ENCODE results near the gene TMEM61. TPM values are rescaled to one million over a fixed set of nuclear protein-coding genes. Genes with fewer than 3 reads are reported as not detected.
A peak's percentile ranks its signal among the peaks of the same experiment; 100 is the strongest.

Gene TMEM61
- total RNA-seq, 1 donor from 2014 or later = not detected

DNA sequence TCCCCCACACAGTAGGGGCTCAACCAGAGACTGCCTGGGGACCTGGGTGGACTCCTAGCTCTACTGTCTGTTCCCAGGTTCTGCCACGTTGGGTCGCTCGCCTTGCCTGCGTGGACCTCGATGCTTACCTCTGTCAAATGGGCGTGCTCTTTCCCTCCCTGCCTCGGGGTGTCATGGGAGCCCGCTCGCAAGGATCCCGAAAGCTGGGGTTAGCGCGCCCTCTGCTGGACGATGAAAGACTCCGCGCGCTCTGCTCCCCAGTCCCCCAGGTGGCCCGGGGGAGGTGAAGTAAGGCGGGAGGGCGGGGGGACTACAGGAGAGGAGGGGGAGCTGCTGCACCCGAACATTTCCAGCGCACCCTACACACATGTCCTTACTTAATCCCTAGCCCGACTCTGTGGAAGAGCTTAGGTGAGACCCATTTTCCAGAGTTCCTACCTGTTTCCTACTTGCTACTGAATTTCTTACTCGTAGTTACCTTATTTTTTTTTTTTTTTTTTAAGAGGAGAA lies 16.0 kb downstream of the TMEM61 start:
- Mint-ChIP-seq H3K9me3 (no peaks in the 10 kb centered on the region), H3K4me3 (peak overlapping the region; percentile 25), H3K27ac (no peak overlapping the region), H3K36me3 (ENCODE audit: low read depth) (no peaks in the 10 kb centered on the region), H3K27me3 (peaks cover 46% of the 10 kb centered on the region), H3K4me1 (peaks cover 15% of the 10 kb centered on the region)
- CTCF ChIA-PET = interaction anchor here (0.6 to 3.7 kb wide), 5 partner anchors 43 to 111 kb away, joined by 3 to 30 read pairs (median 3); no protein-coding TSS in a partner anchor
- ATAC-seq (ENCODE audit: low read depth) = peak; percentile 65
- peak; percentile 57 for DNase-seq
- POLR2A ChIA-PET = no interaction called here
- intact Hi-C loops (cut with micrococcal nuclease) = loop anchor here (1.0 kb wide), 3 partner anchors 46 to 110 kb away; no protein-coding TSS in a partner anchor
- TF ChIP-seq, protein P1, sequence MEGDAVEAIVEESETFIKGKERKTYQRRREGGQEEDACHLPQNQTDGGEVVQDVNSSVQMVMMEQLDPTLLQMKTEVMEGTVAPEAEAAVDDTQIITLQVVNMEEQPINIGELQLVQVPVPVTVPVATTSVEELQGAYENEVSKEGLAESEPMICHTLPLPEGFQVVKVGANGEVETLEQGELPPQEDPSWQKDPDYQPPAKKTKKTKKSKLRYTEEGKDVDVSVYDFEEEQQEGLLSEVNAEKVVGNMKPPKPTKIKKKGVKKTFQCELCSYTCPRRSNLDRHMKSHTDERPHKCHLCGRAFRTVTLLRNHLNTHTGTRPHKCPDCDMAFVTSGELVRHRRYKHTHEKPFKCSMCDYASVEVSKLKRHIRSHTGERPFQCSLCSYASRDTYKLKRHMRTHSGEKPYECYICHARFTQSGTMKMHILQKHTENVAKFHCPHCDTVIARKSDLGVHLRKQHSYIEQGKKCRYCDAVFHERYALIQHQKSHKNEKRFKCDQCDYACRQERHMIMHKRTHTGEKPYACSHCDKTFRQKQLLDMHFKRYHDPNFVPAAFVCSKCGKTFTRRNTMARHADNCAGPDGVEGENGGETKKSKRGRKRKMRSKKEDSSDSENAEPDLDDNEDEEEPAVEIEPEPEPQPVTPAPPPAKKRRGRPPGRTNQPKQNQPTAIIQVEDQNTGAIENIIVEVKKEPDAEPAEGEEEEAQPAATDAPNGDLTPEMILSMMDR (IDR thresholded peaks at IDR 0.05) = no peak

DNA sequence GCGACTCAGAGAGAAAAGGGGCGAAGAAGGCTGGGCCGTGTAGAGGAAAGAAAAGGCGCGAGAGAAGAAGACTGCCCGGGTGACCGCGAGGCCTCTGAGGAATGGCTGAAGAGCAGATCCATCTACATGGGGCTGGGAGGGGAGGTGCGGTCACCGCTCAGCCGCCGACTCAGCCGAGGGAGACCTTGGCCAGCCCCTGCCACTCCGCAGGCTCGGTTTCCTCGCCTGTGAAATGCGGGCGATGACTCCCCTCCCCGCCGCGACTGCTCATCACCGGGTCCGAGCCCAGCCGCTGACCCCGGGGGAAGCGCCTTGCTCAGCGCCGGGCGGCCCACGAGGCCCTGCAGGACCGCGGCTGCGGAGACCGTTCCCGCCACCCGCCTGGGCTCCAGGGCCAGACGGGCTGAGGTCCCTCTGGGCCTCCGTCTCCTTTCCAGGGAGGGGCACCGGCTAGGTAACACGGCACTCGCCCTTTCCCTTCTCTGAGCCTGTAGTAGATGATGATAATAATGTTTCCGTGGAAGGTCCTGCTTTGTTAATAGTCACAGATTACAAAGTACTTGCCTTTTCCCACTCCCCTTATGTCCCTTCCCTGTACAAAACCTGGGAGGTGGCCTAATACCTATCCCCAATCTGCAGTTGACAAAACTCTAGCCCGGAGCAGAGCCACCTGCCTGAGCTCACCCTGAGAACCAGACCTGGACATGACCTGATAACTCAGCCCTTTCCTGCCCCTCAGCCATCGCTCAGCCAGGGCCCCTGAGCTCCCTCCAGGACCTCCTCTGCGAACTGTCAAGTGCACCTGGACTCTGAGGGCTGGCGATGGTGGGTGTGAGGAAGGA lies 16.7 kb downstream of the TMEM61 start:
- Mint-ChIP-seq H3K27ac (no peak overlapping the region), H3K36me3 (ENCODE audit: low read depth) (no peaks in the 10 kb centered on the region), H3K27me3 (peaks cover 46% of the 10 kb centered on the region), H3K4me3 (peak overlapping the region; percentile 25), H3K9me3 (no peaks in the 10 kb centered on the region), H3K4me1 (peaks cover 15% of the 10 kb centered on the region)
- POLR2A ChIA-PET = no interaction called here
- CTCF ChIA-PET = interaction anchor here (1.3 to 3.7 kb wide), 4 partner anchors 44 to 57 kb away, joined by 3 to 30 read pairs (median 6); no protein-coding TSS in a partner anchor
- intact Hi-C loops (cut with micrococcal nuclease) = loop anchor here (1.0 kb wide), 3 partner anchors 47 to 111 kb away; no protein-coding TSS in a partner anchor
- no peak for ATAC-seq (ENCODE audit: low read depth)
- TF ChIP-seq, protein P1 (IDR thresholded peaks at IDR 0.05) = no peak
- no peak for DNase-seq

DNA sequence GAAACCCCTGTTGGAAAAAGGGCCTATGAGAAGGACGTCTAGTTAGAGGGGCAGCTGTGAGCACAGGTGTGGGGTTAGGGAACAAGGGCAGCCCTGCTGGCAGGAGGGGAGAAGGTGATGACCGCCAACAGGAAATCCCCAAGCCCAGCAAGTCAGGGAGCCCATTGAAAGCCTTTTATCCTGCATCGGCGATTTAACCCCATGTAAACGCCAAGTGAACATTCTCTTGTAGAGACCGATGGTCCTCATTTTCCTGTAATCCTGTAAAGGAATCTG lies 17.2 kb downstream of the TMEM61 start:
- ATAC-seq (ENCODE audit: low read depth) (no peak), DNase-seq (no peak)
- TF ChIP-seq, protein P1 (IDR thresholded peaks at IDR 0.05) = no peak
- POLR2A ChIA-PET = no interaction called here
- CTCF ChIA-PET = interaction anchor here (3.7 kb wide), 1 partner anchor 52 kb away, joined by 30 read pairs; no protein-coding TSS in a partner anchor
- Mint-ChIP-seq H3K4me3 (no peak overlapping the region), H3K27me3 (peaks cover 46% of the 10 kb centered on the region), H3K9me3 (no peaks in the 10 kb centered on the region), H3K36me3 (ENCODE audit: low read depth) (no peaks in the 10 kb centered on the region), H3K4me1 (peaks cover 15% of the 10 kb centered on the region), H3K27ac (no peak overlapping the region)
- intact Hi-C loops (cut with micrococcal nuclease) = no loop called here

DNA sequence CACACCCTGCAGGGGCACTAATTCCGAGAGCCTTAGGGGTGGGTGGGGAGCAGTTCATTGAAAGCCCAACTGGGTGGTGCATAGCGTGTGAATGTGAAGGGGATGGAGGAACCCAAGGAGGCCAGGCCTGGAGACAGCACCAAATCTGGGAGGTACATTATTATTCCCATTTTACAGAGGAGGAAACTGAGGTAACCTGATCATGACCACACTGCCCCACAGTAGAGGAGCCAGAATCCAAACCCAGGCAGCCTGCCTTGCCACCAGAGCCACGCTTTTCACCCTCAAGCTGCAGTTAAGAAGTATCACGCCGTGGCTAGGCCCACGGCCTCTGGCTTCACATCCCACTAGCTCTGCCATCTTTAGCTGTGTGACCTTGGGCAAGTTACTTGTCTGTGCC lies 17.7 kb downstream of the TMEM61 start:
- ChIA-PET POLR2A (no interaction called here), CTCF (interaction anchor here (1.0 to 3.7 kb wide), 2 partner anchors 53 kb away, joined by 4 to 30 read pairs; no protein-coding TSS in a partner anchor)
- TF ChIP-seq, protein P1 (IDR thresholded peaks at IDR 0.05) = no peak
- no peaks in the 10 kb centered on the region for H3K9me3 Mint-ChIP-seq
- no peak overlapping the region for H3K27ac Mint-ChIP-seq
- H3K4me3 Mint-ChIP-seq = no peak overlapping the region
- DNase-seq (no peak), ATAC-seq (ENCODE audit: low read depth) (no peak)
- H3K4me1 Mint-ChIP-seq = peaks cover 15% of the 10 kb centered on the region
- peaks cover 46% of the 10 kb centered on the region for H3K27me3 Mint-ChIP-seq
- intact Hi-C loops (cut with micrococcal nuclease) = no loop called here
- H3K36me3 Mint-ChIP-seq (ENCODE audit: low read depth) = no peaks in the 10 kb centered on the region

DNA sequence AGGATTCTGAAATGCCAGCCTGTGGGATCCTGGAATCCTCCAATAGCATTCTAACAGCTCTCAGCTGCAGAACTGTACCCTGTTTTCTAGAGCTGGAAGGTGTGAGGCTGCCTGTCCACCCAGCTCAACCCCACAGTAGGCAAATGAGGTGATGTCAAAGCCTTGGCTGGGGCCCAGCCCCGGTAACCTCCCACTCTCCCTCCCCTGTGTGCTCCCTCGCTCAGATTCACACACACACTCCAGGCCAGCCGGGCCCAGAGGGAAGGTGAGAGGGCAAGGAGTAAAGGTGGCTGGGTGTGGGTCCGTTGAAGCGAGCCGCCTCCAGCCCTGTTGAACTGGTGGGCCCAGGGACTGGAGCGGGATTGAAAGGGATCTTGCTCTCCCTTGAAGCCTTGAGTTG lies 18.2 kb downstream of the TMEM61 start, which contains the start of gene BSND:
BSND (plus strand) TSS at position 257 of the 400 bp plus-strand sequence. CDS start 254 bp downstream, outside the sequence.
- intact Hi-C loops (cut with micrococcal nuclease) = no loop called here
- DNase-seq (no peak), ATAC-seq (ENCODE audit: low read depth) (no peak)
- Mint-ChIP-seq H3K27me3 (peaks cover 46% of the 10 kb centered on the region), H3K4me3 (no peak within 1 kb of the TSS), H3K27ac (no peak within 1 kb of the TSS), H3K4me1 (peaks cover 15% of the 10 kb centered on the region), H3K36me3 (ENCODE audit: low read depth) (no peaks in the 10 kb centered on the region), H3K9me3 (no peaks in the 10 kb centered on the region)
- ChIA-PET CTCF (interaction anchor here (1.0 kb wide), 1 partner anchor 54 kb away, joined by 4 read pairs; no protein-coding TSS in a partner anchor), POLR2A (no interaction called here)
- TF ChIP-seq, protein P1 (IDR thresholded peaks at IDR 0.05) = no peak
